HG03575 (cell line): ENCODE data around the gene PLA2G4B.

ENCODE experiments used
- ATAC-seq: cut with Tn5 transposase; IDR thresholded peaks from one replicate; pipeline ENCODE4 v1.9.1; 2021; ENCODE audit not compliant: unreplicated experiment, insufficient number of reproducible peaks, low FRiP score; ENCODE audit errors: extremely low read depth

PLA2G4B gene

GRCh38 chr15:41843571-41843970, 4.9 kb downstream of the PLA2G4B start:
- ATAC-seq = no peak

DNA sequence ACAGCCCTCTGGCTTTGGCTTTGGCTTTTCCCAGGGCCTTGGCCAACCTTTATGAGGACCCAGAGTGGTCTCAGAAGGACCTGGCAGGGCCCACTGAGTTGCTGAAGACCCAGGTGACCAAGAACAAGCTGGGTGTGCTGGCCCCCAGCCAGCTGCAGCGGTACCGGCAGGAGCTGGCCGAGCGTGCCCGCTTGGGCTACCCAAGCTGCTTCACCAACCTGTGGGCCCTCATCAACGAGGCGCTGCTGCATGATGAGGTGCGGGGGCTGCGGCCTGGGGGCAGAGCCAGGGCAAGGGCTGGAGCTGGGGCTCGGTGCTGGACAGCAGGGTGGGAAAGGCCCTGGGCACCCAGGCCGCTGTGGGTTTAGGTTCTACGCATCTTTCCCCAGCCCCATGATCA, 6.2 kb downstream of the PLA2G4B start:
- ATAC-seq = no peak

DNA sequence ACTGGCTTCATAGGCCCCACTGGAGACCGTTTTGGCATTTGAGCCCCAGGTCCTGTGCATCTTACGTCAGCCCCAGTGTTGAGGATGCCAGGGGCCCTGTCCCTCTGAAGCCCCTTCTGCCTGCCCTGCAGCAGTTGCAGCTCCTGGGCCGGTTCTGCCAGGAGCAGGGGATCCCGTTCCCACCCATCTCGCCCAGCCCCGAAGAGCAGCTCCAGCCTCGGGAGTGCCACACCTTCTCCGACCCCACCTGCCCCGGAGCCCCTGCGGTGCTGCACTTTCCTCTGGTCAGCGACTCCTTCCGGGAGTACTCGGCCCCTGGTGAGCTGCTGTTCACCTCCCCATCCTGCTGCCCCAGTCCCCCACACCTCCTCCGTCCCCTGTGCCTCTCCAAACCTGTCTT, 8.6 kb downstream of the PLA2G4B start:
- no peak for ATAC-seq

DNA sequence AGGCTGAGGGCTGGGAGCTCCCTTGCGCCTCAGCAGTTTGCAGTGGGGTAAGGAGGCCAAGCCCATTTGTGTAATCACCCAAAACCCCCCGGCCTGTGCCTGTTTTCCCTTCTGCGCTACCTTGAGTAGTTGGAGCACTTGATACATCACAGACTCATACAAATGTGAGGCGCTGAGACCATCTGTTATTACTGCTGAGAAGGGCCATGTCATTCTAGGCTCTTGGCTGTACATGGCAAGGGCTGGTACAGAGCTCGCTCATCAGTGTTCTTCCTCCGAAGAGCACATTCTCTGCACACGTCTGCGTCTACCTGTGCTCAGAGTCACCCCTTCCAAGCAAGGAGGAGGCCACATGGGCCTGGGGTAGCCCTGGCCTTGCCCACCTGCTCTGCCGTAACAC, 9.3 kb downstream of the PLA2G4B start:
- no peak for ATAC-seq

DNA sequence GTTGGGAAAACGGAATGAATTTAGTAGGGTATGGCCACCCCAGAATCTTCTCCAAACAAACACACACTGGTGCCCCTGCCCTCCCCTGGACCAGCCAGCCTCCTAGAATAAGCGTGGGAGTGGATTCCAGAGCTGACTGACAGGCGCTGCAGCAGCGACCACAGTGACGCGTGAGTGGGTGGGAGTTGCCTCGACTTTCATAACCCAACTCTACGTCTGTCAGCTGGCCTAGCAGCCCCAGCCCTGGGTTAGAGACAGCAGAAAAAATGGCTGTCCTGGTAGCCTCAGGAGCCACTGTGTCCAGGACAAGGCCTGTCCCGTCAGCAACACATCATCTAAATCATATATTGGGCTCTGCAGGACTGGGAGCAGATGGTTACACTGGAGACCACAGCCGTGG, 10.0 kb downstream of the PLA2G4B start:
- no peak for ATAC-seq

DNA sequence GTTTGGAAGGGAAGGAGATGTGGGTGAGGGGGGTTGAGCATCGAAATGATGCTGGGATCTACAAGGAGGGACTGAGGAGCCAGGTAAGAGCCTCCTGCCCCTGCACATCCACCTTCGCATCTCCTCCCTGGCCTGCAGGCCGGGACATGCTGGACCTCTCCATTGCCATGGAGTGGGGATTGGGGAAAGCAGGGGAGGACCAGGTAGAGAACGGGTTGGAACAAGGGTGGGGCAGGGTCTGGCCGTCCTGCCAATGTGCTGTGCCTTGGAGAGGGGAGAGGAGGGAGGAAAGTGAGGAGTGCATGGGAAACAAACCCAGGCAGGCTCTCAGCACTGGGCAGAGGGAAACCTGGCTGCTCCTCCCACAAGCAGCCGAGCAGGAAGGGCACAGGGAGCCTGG, 10.6 kb downstream of the PLA2G4B start:
- no peak for ATAC-seq

- no peak for ATAC-seq
Observed at GRCh38 chr15:41849861-41850260, 11.2 kb downstream of the PLA2G4B start.

DNA sequence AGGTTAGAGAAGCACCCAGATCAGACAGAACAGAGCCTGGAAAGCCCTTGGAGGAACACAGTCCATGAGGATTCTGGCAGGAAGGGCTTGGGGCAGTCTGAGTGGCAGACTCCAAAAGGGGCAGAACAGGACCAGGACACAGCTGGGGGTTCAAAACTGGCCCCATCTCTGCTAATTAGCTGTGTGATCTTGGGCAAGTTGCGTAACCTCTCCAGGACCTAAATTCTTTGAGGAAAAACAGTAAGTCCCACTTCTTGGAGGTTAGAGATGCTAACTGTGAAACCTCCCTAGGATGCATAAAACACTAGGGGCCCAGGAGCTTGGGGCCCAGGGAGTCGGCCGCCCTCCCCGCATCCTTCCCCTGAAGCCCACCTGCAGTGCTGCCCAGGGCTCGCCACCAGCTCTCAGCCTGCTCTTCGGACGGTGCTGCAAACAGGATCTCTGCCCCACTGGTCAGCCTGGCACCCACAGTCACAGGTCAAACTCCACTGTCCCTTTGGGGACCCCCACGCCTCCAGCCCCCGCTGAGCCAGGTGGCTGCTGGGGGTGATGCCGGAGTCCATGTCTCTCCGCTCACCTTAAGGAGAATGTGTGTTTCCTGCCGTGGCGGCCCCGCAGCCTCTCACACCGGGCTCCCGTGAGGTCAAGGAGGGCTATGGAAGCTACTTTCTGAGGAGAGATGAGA, 12.0 kb downstream of the PLA2G4B start:
- ATAC-seq = no peak

GRCh38 chr15:41851167-41851523, 12.5 kb downstream of the PLA2G4B start:
- no peak for ATAC-seq

DNA sequence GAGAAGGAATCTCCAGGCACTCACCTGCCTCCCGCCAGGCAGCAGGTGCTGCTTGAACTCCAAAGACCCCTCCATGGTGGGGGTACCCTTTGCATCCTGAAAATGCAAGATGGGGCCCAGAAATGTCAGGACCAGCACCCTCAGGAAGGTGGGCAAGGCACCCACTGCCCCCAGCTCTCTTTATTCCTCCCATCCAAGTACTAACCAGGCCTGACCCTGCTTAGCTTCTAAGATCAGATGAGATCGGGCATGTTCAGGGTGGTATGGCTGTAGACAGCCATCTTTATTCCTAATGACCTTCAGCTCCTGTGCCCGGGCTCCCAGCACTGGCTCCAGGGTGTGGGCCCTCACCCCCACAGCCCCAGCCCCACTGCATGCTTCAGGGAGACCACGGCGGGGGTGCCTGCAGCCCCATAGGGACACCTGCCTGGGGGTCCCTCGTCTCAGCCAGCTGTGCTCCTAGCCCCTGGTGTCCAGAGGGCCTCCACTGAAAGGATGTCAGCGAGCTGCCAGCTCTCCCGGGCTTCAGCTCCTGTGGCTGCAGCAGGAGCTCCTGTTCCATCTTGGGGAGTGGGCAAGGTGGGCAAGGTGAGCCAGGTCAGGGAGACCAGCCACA, 13.2 kb downstream of the PLA2G4B start:
- ATAC-seq = no peak

DNA sequence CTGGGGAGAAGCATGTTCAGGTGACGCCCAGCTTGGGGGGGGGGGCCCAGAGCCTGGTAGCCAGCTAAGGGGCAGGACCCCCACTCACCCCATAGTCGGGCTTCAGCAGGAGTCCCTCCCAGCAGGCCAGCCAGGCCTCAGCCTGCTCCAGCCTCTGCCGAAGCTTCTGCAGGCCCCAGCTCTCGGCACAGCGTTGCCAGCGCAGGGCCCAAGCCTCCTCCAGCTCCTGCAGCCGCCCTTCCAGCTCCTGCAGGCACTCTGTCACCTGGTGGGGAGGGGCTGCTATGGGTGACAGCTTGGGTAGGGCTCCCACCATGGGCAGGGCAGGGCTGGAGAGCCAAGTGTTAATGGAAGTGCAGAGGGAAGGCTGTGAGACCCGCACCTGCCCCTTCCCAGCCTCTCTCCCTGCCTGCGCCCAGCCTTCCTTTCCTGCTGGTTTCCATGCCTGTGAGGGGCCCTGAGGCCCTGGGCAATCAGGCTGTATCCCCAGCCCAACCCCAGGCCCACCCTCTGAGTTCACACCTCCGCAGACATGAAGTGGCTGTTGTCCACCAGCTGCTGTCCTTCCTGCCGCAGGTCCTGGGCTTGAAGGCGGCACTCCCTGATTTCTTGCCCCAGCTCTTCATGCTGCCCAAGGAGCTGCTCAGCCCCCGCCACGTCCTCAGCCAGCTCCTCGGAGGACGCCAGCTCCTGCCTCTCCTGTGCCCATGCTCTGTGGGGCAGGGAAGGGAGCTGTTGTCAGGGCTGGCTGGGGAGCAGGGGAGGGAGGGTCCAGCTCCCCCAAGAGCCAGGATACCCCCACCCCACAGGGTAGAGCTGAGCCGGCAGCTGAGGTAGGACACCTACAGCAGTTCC, 14.3 kb downstream of the PLA2G4B start:
- ATAC-seq = no peak

- ATAC-seq = no peak
Observed at GRCh38 chr15:41853831-41854230, 15.2 kb downstream of the PLA2G4B start.

DNA sequence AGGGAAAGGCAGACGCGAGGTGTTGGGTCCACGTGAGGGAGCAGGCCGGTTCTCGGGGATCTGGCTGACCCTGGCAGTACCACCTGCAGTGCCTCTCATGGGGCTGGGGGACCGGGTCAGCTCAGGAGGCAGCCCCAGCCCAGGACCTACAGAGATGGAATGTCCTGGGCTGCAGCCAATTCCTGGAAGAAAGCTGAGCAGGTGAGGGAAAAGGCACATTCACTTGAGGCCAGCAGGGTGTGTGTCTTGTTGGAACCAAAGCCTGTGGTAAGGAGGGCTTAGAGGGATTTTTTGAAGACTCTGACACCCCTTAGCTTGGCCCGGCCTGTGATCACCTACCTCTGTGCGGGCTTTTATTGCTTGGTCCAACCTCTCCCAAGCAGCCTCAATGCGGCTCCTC, 15.8 kb downstream of the PLA2G4B start:
- ATAC-seq = no peak

DNA sequence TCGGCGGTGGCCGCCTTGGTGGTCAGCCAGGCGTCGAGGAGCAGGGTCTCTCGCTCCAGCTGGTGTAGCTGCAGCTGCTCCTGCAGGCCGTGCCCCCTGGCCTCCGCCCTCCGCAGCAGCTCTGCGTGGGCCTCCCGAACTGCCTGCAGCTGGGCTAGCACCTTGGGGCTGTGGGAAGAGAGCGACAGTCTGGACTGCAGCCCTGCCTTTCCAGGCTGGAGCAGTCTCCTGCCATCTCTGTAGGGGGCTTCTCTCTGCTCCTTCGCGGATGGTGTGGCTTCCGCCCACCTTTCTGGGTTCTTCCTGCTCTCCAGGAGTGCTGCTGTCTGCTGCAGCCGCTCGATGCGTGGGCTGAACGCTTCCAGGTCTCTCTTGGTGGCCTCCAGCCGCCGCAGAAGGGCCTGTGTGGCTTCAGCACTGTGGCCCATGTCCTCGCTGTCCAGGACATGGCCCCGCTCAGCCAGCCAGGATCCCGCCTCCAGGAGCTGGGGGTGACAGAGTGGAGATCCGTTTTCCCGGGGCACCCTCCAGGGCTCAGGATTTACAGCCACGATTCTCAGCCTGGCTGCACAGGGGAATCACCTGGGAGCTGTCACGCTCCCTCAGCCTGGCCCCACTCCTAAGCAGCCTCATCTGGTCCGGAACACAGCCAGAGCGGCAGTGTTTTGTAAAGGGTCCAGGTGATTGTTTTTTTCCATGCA, 16.8 kb downstream of the PLA2G4B start:
- ATAC-seq = no peak

- ATAC-seq = no peak
Observed at GRCh38 chr15:41856262-41856661, 17.6 kb downstream of the PLA2G4B start.

DNA sequence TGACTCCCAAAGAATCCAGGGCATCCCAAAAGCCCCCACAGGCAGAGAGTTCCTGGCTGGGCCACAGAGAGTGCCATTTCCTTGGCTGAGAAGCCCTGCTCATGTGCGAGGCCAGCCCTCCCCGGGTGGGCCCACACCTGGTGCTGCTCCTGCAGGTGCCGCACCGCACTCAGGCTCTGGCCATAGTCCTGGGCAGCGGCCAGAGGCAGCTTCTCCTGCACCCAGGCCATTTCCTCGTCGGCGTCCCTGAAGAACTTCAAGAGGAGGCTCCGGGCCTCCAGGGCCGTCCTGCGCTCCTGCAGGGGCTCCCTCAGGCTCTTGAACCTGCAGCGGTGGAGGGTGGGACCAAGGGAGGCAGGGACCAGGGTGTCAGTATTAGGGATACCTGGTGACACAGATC, 18.1 kb downstream of the PLA2G4B start:
- no peak for ATAC-seq

- no peak for ATAC-seq
Observed at GRCh38 chr15:41857316-41857715, 18.7 kb downstream of the PLA2G4B start.

DNA sequence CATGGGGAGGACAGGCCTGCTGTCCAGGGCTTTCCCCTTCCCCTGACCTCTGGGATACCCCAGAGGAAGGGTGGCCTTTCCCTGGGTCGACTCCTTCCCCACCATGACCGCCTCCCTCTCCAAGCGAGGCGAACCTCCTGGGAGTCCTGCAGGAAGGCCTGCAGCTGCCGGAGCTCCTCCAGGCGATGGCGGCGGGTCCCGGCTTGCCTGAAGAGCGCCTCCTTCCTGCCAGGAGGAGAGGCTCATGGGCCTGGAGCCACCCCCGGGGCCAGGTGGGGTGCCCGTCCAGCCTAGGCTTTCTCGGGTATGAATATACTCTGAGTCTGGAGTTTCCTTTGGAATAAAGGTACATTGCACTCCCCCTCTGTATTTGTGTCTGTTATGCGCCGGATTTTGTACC, 20.1 kb downstream of the PLA2G4B start:
- no peak for ATAC-seq

DNA sequence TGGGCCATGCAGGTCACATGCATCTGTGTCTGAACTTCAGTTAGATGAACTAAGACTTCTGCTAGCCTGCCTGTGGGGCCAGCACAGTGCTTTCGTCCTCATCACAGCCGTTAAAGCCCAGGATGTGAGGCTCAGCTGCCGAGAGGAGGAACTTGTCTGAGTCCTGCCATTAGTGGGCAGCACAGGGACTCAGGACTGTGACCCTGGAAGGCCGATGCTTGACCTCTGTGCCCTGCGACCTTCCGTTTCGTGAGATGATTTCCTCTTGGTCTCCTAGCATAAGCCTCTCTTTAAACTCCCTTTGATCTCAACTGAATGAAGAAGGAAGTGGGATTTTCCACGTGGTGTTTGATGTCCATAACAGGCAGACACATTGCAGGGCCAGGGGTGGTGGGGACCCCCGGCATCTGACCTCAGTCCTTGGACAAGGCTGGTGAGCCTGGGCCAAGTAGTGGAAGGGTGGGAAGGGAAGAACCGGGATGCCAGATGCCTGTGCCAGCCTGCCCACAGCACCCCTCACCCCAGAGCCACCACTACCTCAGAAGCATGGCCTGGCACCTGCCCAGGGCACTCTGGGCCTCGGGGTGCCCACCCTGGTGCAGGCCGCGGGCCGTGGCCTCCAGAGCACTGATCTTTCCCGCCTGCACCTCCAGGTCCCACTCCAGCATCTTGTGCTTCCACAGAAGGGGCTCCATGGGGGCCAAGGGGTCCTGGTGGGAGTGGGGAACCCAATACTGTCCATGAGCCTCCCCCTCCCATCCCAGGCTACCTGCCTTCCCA, 21.6 kb downstream of the PLA2G4B start:
- no peak for ATAC-seq
